Keratinocyte (primary cell): ENCODE data around the gene MEA1. TPM values are rescaled to one million over a fixed set of nuclear protein-coding genes. Genes with fewer than 3 reads are reported as not detected.

Experiments
- DNase-seq: peaks from one replicate; pipeline ENCODE4 v3.0.0-alpha.2; 2011; ENCODE audit warnings: low read depth, missing footprints, low spot score
- FAIRE-seq: peaks from 2 replicates; lab custom pipeline; 2011; peaks lifted over from hg19 to GRCh38; lab: Jason Lieb, UNC
- H2AFZ ChIP-seq: 2 replicates; pipeline ENCODE4 v1.6.0; 2012; ENCODE audit warnings: low read length, control low read depth, inconsistent platforms; ENCODE audit not compliant: control insufficient read depth
- H3K27ac ChIP-seq: 2 replicates; pipeline ENCODE4 v1.5.1; 2011; ENCODE audit warnings: low read length; ENCODE audit not compliant: control insufficient read depth, insufficient read depth
- H3K27me3 ChIP-seq: 3 replicates; pipeline ENCODE4 v1.6.0; 2011; ENCODE audit warnings: low read length; ENCODE audit not compliant: control insufficient read depth, insufficient read depth; ENCODE audit errors: extremely low read depth
- H3K36me3 ChIP-seq, 2 experiments: 2 replicates in 1 of 2; 3 replicates in 1 of 2; pipeline ENCODE4 v1.5.1; 2011; ENCODE audit warnings: low read length in 2 of 2, mild to moderate bottlenecking in 1 of 2; ENCODE audit not compliant: control insufficient read depth in 2 of 2, insufficient read depth in 2 of 2; ENCODE audit errors: extremely low read depth in 1 of 2
- H3K4me1 ChIP-seq: 3 replicates; pipeline ENCODE4 v1.5.1; 2011; ENCODE audit warnings: low read length; ENCODE audit not compliant: control insufficient read depth, insufficient read depth; ENCODE audit errors: extremely low read depth
- H3K4me2 ChIP-seq: 3 replicates; pipeline ENCODE4 v1.6.0; 2011; ENCODE audit warnings: low read depth, low read length; ENCODE audit not compliant: control insufficient read depth, insufficient read depth; ENCODE audit errors: extremely low read depth
- H3K4me3 ChIP-seq, 3 experiments: fragments of 200-600 bp in 1 of 3; sonication (generic) in 1 of 3; 2 replicates in 2 of 3; 3 replicates in 1 of 3; pipeline ENCODE4 v1.5.1; 2011 to 2016; ENCODE audit warnings: low read length in 3 of 3, mild to moderate bottlenecking in 3 of 3, control low read depth in 2 of 3, inconsistent platforms in 1 of 3, low read depth in 1 of 3, mixed read lengths in 1 of 3, mixed run types in 1 of 3, moderate library complexity in 1 of 3; ENCODE audit not compliant: control insufficient read depth in 2 of 3, insufficient read depth in 2 of 3; ENCODE audit errors: extremely low read depth in 1 of 3
- H3K79me2 ChIP-seq: 2 replicates; pipeline ENCODE4 v1.6.0; 2012; ENCODE audit warnings: low read length; ENCODE audit not compliant: control insufficient read depth, insufficient read depth
- H3K9ac ChIP-seq: 3 replicates; pipeline ENCODE4 v1.6.0; 2011; ENCODE audit warnings: low read length; ENCODE audit not compliant: control insufficient read depth, insufficient read depth; ENCODE audit errors: extremely low read depth
- H3K9me1 ChIP-seq: 3 replicates; pipeline ENCODE4 v1.6.0; 2011; ENCODE audit warnings: low read length; ENCODE audit not compliant: control insufficient read depth, insufficient read depth; ENCODE audit errors: extremely low read depth
- H3K9me3 ChIP-seq: 2 replicates; pipeline ENCODE4 v1.5.1; 2012; ENCODE audit warnings: low read depth, low read length; ENCODE audit not compliant: control insufficient read depth
- H4K20me1 ChIP-seq: 3 replicates; pipeline ENCODE4 v1.6.0; 2011; ENCODE audit warnings: low read length; ENCODE audit not compliant: control insufficient read depth, insufficient read depth; ENCODE audit errors: extremely low read depth
- CTCF ChIP-seq, 3 experiments: IDR thresholded peaks in 1 of 3; conservative IDR thresholded peaks in 1 of 3; optimal IDR thresholded peaks in 1 of 3; 2 replicates in 2 of 3; 3 replicates in 1 of 3; pipeline versions ENCODE3 to v1.5.1; 2011; ENCODE audit warnings: low read length in 3 of 3, mild to moderate bottlenecking in 3 of 3, moderate library complexity in 2 of 3, control low read depth in 1 of 3, inconsistent platforms in 1 of 3; ENCODE audit not compliant: insufficient read depth in 2 of 3; ENCODE audit errors: extremely low read depth in 1 of 3
- EZH2 ChIP-seq: IDR thresholded peaks from one replicate; pipeline ENCODE4 v1.6.1; 2012; ENCODE audit warnings: inconsistent platforms, mild to moderate bottlenecking, low read length, moderate library complexity
- dilution Hi-C: fragments of 300-500 bp; cut with MboI; formaldehyde crosslinking; loops from one replicate; pipeline ENCODE4 v1.7.0; 2020; ENCODE audit warnings: low sequenced_read_pairs; ENCODE audit not compliant: extremely low pct_ligation_motif_present
- polyA plus RNA-seq, 5 experiments: library from polyadenylated mRNA; depleted of rRNA in 3 of 5; stranded (reverse) in 3 of 5; stranded (forward) in 1 of 5; unstranded in 1 of 5; fragments of >200 nt; gene quantifications; 1 replicate in 1 of 5; 2 replicates in 3 of 5; 3 replicates in 1 of 5; pipeline versions ENCODE4 v1.2.1 to v1.2.3, GENCODE V29; 2011 to 2012; ENCODE audit warnings: missing spikeins in 2 of 5, low read depth in 1 of 5, low replicate concordance in 1 of 5

Gene MEA1
- polyA plus RNA-seq, 1 donor (not counting 4 experiments of a cell fraction or from before 2014, with no cell fraction given) = 76.1 TPM

DNA sequence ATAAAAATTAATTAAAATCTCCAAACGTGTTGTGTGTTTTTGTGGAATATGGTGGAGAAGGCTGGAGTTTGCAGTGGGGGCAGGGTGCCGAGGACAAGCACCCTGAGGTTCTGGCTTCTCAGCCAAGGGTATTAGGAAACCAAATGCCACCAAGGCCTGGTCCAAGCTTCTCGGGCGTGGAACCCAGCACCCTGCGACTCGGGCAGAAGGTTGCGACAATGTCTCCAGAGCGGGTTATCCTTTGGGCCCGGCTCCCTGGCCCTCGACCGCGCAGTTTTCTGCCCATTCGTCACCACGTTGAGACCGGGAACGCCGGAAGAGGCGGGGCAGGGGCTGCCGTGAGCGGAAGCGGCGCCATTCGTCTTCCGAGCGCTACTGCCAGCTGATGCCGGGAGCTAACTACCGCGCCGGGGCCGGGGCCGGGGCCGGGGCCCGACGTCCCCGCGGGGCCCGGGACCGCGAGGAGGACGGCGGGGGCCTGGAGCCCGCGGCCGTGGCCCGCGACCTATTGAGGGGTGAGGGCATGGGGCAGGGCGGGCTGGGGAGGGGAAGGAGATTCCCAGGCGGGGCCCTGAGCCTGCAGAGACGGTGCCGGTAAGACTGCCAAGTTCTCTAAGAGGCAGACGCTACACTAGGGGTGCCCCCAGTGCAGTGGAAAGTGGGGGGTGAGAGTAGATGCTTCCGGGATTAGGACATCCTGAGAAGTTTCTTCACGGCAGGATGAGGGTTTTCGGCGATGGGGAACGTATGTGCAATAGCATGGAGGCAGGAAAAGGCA is 7.7 kb upstream of the MEA1 start, which contains the start of gene RRP36:
Gene RRP36, plus strand, starts transcription at position 354 of the 778 bp plus-strand sequence. Its CDS starts 32 bp downstream, at position 386.
- Histone ChIP-seq H3K27me3 (no peaks in the 10 kb centered on the region), H3K9ac (peak within 1 kb of the TSS; percentile 93), H3K27ac (peak within 1 kb of the TSS; percentile 80), H3K4me3 (peak within 1 kb of the TSS; percentile 83 to 99 (median 97)), H3K79me2 (peaks cover 48% of the 10 kb centered on the region), H3K4me2 (peak within 1 kb of the TSS; percentile 90), H3K9me3 (no peaks in the 10 kb centered on the region), H4K20me1 (no peaks in the 10 kb centered on the region), H3K4me1 (peaks cover 8% of the 10 kb centered on the region), H3K36me3 (peaks cover 24 to 26% of the 10 kb centered on the region in 2 experiments), H3K9me1 (no peaks in the 10 kb centered on the region), H2AFZ (peak within 1 kb of the TSS; percentile 96)
- no peak for DNase-seq
- no peak for FAIRE-seq
- dilution Hi-C loops = no loop called here
- TF ChIP-seq EZH2 (no peak), CTCF (optimal IDR thresholded peaks at IDR 0.05 in 1 of 3, IDR thresholded peaks at IDR 0.05 in 1 of 3, conservative IDR thresholded peaks at IDR 0.05 in 1 of 3; ENCODE audit: extremely low read depth in 1 of 3, insufficient read depth in 2 of 3, low read length in 3 of 3) (no peak)

GRCh38 chr6:43020847-43021246 is 7.1 kb upstream of the MEA1 start:
- Histone ChIP-seq H3K4me2 (peak overlapping the region; percentile 90), H3K79me2 (peaks cover 51% of the 10 kb centered on the region), H3K36me3 (peaks cover 20 to 21% of the 10 kb centered on the region in 2 experiments), H3K4me1 (peaks cover 8% of the 10 kb centered on the region), H3K9me1 (no peaks in the 10 kb centered on the region), H3K4me3 (peak overlapping the region in 2 of 3 experiments; percentile 97 to 99), H4K20me1 (no peaks in the 10 kb centered on the region), H2AFZ (peak overlapping the region; percentile 96), H3K27me3 (no peaks in the 10 kb centered on the region), H3K27ac (peak overlapping the region; percentile 80), H3K9ac (peak overlapping the region; percentile 93), H3K9me3 (no peaks in the 10 kb centered on the region)
- dilution Hi-C loops = no loop called here
- no peak for DNase-seq
- TF ChIP-seq CTCF (optimal IDR thresholded peaks at IDR 0.05 in 1 of 3, IDR thresholded peaks at IDR 0.05 in 1 of 3, conservative IDR thresholded peaks at IDR 0.05 in 1 of 3; ENCODE audit: extremely low read depth in 1 of 3, insufficient read depth in 2 of 3, low read length in 3 of 3) (no peak), EZH2 (no peak)
- no peak for FAIRE-seq
